ENCODE results near the gene SENP2. TPM values are rescaled to one million over a fixed set of nuclear protein-coding genes. Genes with fewer than 3 reads are reported as not detected.
"Not testable (repeated sequence)": the region's sequence is repeated elsewhere in the genome, so short reads cannot be mapped to it uniquely, and the experiment has no call there.

The SENP2 gene
- total RNA-seq, 1 donor from 2014 or later, result 35.9 TPM

- DNase-seq (ENCODE audit: low spot score in 2 of 2), result no peak
- no peak for FAIRE-seq
Observed at GRCh38 chr3:185584686-185585085, 1.4 kb upstream of the SENP2 start.

DNA sequence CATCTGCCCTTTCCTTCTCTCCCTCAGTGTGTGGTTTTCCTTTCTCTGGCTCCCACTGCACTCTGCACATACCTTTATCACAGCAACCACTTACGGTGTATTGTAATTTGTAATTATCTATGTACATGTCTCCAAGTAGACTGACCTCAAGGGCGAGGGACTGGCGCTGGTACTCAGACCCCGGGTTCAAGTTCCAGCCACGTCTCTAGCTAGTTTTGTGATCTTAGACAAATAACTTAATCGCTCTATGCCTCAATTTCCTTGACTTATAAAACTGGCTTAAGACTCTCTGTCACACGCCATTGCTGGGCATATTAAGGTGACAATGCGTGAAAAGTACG lies 607 bp upstream of the SENP2 start:
- FAIRE-seq, result no peak
- no peak for DNase-seq (ENCODE audit: low spot score in 2 of 2)

DNA sequence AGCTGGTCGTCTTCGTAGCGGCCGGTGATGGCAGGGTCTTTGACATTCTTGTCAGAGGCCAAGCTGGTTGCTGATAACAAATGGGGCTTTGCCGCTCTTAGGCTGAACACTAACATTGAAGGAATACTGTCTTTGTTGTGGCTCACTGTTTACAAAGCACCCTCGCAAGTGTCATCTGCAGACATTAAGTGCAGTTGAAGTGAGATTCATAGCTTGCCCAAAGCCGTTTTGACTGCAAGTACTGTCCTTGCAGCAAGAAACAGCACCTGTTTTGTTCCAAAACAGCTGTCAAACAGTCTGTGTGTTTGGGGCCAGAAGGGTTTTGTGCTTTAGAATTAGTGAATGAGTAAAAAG lies 568 bp downstream of the SENP2 start:
- no peak for FAIRE-seq

DNA sequence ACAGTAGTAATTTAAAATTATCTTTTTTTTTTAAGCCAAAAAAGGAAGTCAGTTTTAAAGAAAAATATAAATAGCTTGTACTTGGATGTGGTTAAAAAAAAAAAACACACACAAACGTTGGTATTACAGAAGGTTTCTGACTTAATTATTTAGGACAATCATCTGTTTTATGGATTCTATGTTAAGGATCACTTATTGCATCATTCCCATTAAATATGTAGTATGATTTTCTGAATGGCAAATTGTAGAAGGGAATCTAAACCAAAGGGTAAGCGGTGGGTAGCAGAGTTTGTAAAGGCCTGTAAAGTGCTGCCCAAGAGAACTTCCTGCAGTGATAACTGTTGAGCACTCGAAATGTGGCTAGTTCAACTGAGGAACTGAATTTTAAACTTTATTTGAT lies 8.0 kb downstream of the SENP2 start:
- DNase-seq (ENCODE audit: low spot score in 2 of 2) (no peak), FAIRE-seq (no peak)

More for the DNA sequence above, 568 bp downstream of the SENP2 start:
- peak in 1 of 2 donors; percentile 20 for DNase-seq (ENCODE audit: low spot score in 2 of 2)

DNA sequence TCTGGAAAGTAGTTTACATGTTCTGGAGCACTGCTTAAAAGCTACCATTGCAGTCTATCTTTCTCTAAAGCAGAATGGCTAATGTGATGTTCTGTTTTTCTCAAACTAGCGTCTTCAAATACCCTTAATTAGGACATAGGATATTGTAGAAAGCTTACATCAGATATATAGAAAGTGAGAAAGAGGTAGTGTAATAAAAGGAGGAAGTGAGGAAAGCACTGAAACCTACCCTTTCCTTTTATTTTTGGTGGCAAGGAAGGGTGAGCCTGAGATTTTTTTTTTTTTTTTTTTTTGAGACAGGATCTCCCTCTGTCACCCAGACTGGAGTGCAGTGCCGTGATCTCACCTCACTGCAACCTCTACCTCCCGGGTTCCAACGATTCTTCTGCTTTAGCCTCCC lies 9.4 kb downstream of the SENP2 start:
- DNase-seq (ENCODE audit: low spot score in 2 of 2) (no peak), FAIRE-seq (no peak)

- no peak for FAIRE-seq
- DNase-seq (ENCODE audit: low spot score in 2 of 2), result no peak
Observed at GRCh38 chr3:185605566-185605965, 19.5 kb downstream of the SENP2 start.

- no peak for DNase-seq (ENCODE audit: low spot score in 2 of 2)
- no peak for FAIRE-seq
Observed at GRCh38 chr3:185606196-185606595, 20.1 kb downstream of the SENP2 start.

GRCh38 chr3:185613016-185613415 lies 26.9 kb downstream of the SENP2 start:
- FAIRE-seq (no peak), DNase-seq (ENCODE audit: low spot score in 2 of 2) (no peak)

DNA sequence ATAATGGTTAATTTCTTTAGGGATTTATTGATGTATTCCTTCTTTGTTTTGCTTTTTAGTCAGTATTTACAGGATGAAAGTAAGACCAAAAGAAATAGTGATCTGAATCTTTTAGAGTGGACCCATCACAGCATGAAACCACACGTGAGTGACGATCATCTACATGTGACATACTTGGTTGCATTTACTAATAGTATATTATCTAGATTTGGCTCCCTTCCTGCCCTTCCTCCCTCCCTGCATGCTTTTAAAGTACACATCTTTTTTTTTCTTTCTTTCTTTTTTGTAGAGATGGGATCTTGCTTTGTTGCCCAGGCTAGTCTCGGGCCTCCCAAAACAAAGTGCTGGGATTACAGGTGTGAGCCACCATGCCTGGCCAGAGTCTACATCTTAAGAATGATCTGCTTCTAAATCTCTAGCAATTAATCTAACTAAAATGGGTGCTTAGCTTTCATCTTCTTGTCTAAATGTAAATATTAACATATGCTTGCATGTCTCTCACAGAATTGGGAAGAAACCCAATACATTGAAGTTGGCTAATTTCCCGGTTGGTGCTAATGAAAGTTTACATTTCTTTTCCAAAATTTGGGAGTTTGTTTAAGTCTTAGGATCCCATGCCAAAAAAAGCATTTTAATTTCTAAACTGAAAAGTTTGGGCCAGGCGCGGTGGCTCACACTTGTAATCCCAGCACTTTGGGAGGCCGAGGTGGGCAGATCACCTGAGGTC lies 38.0 kb downstream of the SENP2 start:
- FAIRE-seq (no peak), DNase-seq (ENCODE audit: low spot score in 2 of 2) (no peak)

DNA sequence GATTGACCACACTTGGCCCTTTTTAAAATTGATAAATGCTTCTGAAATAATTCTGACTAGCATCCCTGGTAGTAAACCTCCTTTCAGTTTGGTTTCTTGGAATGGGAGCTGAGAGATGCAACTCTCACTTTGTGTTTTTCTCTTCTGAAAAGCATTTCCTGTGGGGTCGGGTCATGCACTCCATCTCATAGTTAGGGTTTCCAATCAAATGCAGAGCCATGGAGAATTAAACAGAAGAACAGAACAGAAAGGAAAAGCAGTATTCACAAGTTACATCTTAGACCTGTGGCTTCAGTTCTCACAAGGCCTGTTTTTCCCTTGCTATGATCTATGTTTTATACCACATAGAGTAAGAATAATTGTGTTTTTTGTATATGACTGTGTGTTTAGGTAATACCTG lies 39.7 kb downstream of the SENP2 start:
- no peak for DNase-seq (ENCODE audit: low spot score in 2 of 2)
- FAIRE-seq, result no peak

DNA sequence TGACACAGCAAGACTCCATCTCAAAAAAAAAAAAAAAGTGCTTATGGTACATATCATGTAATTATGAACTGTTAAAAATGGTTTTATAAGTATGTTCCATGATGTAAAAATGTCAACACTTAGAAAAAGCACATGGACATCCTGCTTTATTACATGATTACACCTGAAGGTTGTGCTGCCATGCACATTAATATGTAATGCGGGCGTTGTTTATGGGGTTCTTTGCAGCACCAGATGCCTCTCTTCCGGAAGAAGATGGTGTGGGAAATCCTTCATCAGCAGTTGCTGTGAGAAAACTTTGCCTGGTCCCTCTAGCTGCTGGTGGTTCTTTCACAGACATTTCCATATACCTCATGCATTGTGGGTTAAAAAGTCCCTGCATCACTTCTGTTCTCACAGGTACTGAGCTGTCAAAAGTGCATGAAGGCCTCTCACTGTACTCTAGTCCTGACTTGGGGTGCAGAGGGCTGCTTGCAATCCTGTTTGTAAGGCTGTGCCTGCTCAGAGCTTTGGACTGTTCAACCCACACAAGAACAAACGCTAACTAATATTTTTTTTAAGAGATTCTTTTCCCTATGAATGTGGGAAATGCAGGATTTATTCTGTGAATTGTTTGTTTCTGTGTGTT lies 43.6 kb downstream of the SENP2 start:
- no peak for FAIRE-seq

GRCh38 chr3:185630182-185630622 lies 44.1 kb downstream of the SENP2 start:
- FAIRE-seq (no peak), DNase-seq (ENCODE audit: low spot score in 2 of 2) (no peak)

More for the DNA sequence above, 43.6 kb downstream of the SENP2 start:
- DNase-seq (ENCODE audit: low spot score in 2 of 2), result no peak

- DNase-seq (ENCODE audit: low spot score in 2 of 2), result no peak
- no peak for FAIRE-seq
Observed at GRCh38 chr3:185631108-185631507, 45.0 kb downstream of the SENP2 start.

GRCh38 chr3:185631508-185632206 lies 45.6 kb downstream of the SENP2 start:
- no peak for DNase-seq (ENCODE audit: low spot score in 2 of 2)
- FAIRE-seq, result no peak

- no peak for FAIRE-seq
Observed at GRCh38 chr3:185632996-185633395, 46.9 kb downstream of the SENP2 start.

GRCh38 chr3:185637388-185637787 lies 51.3 kb downstream of the SENP2 start:
- no peak for DNase-seq (ENCODE audit: low spot score in 2 of 2)
- no peak for FAIRE-seq

More at GRCh38 chr3:185632996-185633395, 46.9 kb downstream of the SENP2 start:
- no peak for DNase-seq (ENCODE audit: low spot score in 2 of 2)

DNA sequence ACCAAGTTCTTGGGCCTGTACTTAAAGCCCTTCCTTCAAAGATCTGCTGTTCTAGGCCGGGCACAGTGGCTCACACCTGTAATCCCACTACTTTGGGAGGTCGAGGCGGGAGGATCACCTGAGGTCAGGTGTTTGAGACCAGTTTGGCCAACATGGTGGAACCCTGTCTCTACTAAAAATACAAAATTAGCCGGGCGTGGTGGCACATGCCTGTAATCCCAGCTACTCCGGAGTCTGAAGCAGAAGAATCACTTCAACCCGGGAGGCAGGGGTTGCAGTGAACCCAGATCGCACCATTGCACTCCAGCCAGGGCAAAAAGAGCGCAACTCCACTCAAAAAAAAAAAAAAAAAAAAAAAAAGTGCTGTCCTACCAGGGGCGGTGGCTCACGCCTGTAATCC lies 52.6 kb downstream of the SENP2 start:
- not testable (repeated sequence) for DNase-seq (ENCODE audit: low spot score in 2 of 2); FAIRE-seq

DNA sequence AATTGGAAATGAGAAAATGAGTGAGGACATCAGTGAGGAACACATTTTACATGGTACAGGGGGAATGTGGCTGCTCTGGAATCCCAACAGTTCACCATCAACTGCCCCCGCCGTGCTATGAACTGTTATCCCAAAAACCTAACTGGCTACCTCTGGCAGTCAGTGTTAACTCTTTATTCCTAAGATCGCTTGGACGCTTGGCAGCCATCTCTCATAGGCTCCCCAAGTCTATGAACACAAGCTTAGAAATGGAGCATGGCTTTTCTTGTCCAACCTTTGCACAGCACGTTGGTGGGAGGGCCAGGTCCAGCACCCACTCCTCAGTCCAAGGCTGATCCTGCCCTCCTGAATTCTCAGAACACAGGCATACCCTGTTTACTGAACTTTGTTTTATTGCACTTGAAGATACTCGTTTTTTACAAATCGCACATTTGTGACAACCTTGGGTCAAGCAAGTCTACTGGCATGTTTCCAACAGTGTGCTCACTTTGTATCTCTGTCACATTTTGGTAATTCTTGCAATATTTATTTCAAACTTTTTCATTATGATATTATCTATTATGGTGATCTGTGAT lies 53.6 kb downstream of the SENP2 start:
- DNase-seq (ENCODE audit: low spot score in 2 of 2), result no peak
- FAIRE-seq, result no peak

- DNase-seq (ENCODE audit: low spot score in 2 of 2), result no peak
- no peak for FAIRE-seq
Observed at GRCh38 chr3:185640308-185640707, 54.2 kb downstream of the SENP2 start.

- not testable (repeated sequence) for DNase-seq (ENCODE audit: low spot score in 2 of 2); FAIRE-seq
Observed at GRCh38 chr3:185645191-185645590, 59.1 kb downstream of the SENP2 start.

Measured in frontal cortex (tissue), 4 donors.